Stimulated activated naive CD8-positive, alpha-beta T cell treated with anti-CD3 and anti-CD28 coated beads, Interleukin-15, amount 100 ng/mL, for 72 hours (primary cell): ENCODE results near the gene DYRK1B.
A peak's percentile ranks its signal among the peaks of the same experiment; 100 is the strongest.

Experiments used
- ATAC-seq: fragments of 150-1000 bp; cut with Tn5 transposase; 2 replicates; pipeline ENCODE4 v1.10.0; 2021; ENCODE audit warnings: mild to moderate bottlenecking, moderate library complexity
- DNase-seq, 2 donors: peaks; one replicate each; pipeline ENCODE4 v3.0.0; 2021 to 2022
- H3K27ac Mint-ChIP-seq, 2 donors: one replicate each; pipeline ENCODE4 v1.8.0; 2022; ENCODE audit warnings: mild to moderate bottlenecking in 2 of 2, mixed read lengths in 2 of 2, moderate library complexity in 2 of 2
- H3K27me3 Mint-ChIP-seq: one replicate; pipeline ENCODE4 v1.8.0; 2022; ENCODE audit warnings: mixed read lengths
- H3K4me1 Mint-ChIP-seq: one replicate; pipeline ENCODE4 v1.8.0; 2022; ENCODE audit warnings: mild to moderate bottlenecking, mixed read lengths
- H3K4me3 Mint-ChIP-seq, 2 donors: one replicate each; pipeline ENCODE4 v1.8.0; 2022; ENCODE audit warnings: mild to moderate bottlenecking in 2 of 2, mixed read lengths in 2 of 2, moderate library complexity in 1 of 2
- H3K9me3 Mint-ChIP-seq, 2 donors: one replicate each; pipeline ENCODE4 v1.8.0; 2022; ENCODE audit warnings: mixed read lengths in 2 of 2

DYRK1B gene

DNA sequence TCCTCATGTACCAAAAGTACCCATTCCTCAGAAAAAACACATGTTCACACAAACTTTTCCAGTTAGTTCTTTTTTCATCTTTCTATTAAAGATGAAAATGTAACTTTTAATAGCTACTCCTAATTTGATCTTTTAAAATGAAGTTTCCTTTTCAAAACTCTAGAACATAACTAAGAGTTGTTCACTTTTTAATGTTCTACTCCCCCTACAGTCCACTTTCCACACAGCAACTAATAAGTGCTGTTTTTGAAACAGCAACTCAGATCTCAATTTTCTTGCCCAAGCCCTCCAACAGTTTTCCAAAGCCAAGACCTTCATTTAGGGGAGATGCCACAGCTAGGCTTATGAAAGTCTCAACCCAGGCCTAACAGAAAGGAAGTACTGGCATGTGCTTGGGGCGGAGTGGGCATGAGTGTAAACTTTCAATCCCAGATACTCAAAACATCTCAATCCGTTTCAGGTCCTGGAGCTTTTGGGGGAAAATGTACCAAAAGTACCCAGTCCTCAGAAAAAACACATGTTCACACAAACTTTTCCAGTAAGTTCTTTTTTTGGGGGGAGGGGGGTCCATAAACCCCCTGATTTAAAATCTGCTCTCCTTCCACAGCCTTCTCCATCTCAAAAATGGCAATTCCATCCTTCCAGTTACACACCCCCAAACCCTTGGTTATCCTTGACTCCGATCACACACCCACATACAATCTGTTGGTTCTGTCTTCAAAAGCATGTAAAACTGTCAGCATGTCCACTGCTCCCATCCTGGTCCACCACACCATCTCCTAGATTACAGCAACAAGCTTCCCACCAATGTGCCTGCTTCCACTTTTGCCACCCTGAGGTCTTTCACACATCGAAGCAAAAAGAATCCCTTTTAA, 10.2 kb upstream of the DYRK1B start:
- Mint-ChIP-seq H3K27ac (peak overlapping the region; percentile 19 to 98), H3K27me3 (no peaks in the 10 kb centered on the region), H3K4me3 (peak overlapping the region; percentile 96 to 97), H3K4me1 (peaks cover 56% of the 10 kb centered on the region), H3K9me3 (no peaks in the 10 kb centered on the region)
- ATAC-seq (no peak), DNase-seq (peak in 1 of 2 donors; percentile 17)

- DNase-seq, result no peak
- Mint-ChIP-seq H3K27ac (peak overlapping the region; percentile 69 to 90), H3K9me3 (no peaks in the 10 kb centered on the region), H3K4me1 (peaks cover 58% of the 10 kb centered on the region), H3K4me3 (peak overlapping the region; percentile 38 to 69), H3K27me3 (no peaks in the 10 kb centered on the region)
- no peak for ATAC-seq
Observed at GRCh38 chr19:39842693-39843435, 8.9 kb upstream of the DYRK1B start.

- Mint-ChIP-seq H3K27ac (peak overlapping the region; percentile 27 to 74), H3K4me3 (no peak overlapping the region), H3K27me3 (no peaks in the 10 kb centered on the region), H3K4me1 (peaks cover 51% of the 10 kb centered on the region), H3K9me3 (no peaks in the 10 kb centered on the region)
- ATAC-seq (no peak), DNase-seq (no peak)
Observed at GRCh38 chr19:39841041-39841440, 7.1 kb upstream of the DYRK1B start.

GRCh38 chr19:39840492-39840891, 6.5 kb upstream of the DYRK1B start:
- no peak overlapping the region for H3K4me3 Mint-ChIP-seq
- no peaks in the 10 kb centered on the region for H3K27me3 Mint-ChIP-seq
- DNase-seq, result no peak
- ATAC-seq, result no peak
- peak overlapping the region in 1 of 2 donors; percentile 77 for H3K27ac Mint-ChIP-seq
- peaks cover 51% of the 10 kb centered on the region for H3K4me1 Mint-ChIP-seq
- no peaks in the 10 kb centered on the region for H3K9me3 Mint-ChIP-seq

- Mint-ChIP-seq H3K27me3 (no peaks in the 10 kb centered on the region), H3K27ac (peak overlapping the region in 1 of 2 donors; percentile 77), H3K9me3 (no peaks in the 10 kb centered on the region), H3K4me1 (peaks cover 47% of the 10 kb centered on the region), H3K4me3 (no peak overlapping the region)
- DNase-seq (no peak), ATAC-seq (no peak)
Observed at GRCh38 chr19:39839678-39840327, 5.8 kb upstream of the DYRK1B start.

- Mint-ChIP-seq H3K27ac (peak overlapping the region; percentile 63 to 88), H3K9me3 (no peaks in the 10 kb centered on the region), H3K27me3 (no peaks in the 10 kb centered on the region), H3K4me3 (no peak overlapping the region), H3K4me1 (peaks cover 44% of the 10 kb centered on the region)
- DNase-seq (no peak), ATAC-seq (no peak)
Observed at GRCh38 chr19:39838569-39838968, 4.6 kb upstream of the DYRK1B start.

DNA sequence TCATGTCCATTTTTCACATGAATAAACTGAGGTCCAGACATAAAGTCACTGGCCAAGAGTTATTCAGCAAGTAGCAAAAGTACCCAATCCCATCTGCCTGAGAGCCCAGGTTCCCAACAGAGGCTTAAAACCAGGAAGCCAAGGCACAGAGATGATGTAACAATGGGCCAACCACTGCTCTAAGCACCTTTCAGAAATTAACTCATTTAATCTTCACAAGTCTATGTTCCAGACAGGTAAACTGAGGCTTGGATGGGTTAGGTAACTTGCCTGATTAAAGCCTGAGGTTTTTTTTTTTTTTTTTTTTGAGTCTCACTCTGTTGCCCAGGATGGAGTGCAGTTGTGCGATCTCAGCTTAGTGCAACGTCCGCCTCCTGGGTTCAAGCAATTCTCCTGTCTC, 4.0 kb upstream of the DYRK1B start:
- ATAC-seq, result no peak
- peak overlapping the region; percentile 48 to 93 for H3K27ac Mint-ChIP-seq
- no peak for DNase-seq
- H3K9me3 Mint-ChIP-seq, result no peaks in the 10 kb centered on the region
- no peak overlapping the region for H3K4me3 Mint-ChIP-seq
- no peaks in the 10 kb centered on the region for H3K27me3 Mint-ChIP-seq
- H3K4me1 Mint-ChIP-seq, result peaks cover 42% of the 10 kb centered on the region

- H3K27me3 Mint-ChIP-seq, result no peaks in the 10 kb centered on the region
Observed at GRCh38 chr19:39834287-39834841, 402 bp upstream of the DYRK1B start.

DNA sequence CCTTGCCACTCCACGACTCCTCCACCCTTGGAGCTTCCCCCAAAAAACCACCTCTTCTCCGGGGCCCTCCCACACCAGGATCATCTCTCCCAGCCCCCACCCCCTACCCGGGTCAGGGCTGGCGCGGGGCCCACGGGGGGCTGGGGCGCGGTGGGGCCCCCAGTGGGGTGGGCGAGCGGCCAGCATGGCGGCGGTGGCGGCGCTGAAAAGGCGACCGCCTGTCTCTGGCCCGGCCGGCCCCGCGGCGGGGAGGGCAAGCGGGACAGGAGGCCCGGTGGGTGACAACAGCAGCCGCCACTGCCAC, 850 bp downstream of the DYRK1B start:
- peak overlapping the region; percentile 71 to 88 for H3K4me3 Mint-ChIP-seq
- DNase-seq (no peak), ATAC-seq (no peak)
- no peaks in the 10 kb centered on the region for H3K27me3 Mint-ChIP-seq
- peak overlapping the region in 1 of 2 donors; percentile 86 for H3K27ac Mint-ChIP-seq
- H3K9me3 Mint-ChIP-seq, result no peaks in the 10 kb centered on the region
- peaks cover 57% of the 10 kb centered on the region for H3K4me1 Mint-ChIP-seq

More at GRCh38 chr19:39834287-39834841, 402 bp upstream of the DYRK1B start:
- peaks cover 48% of the 10 kb centered on the region for H3K4me1 Mint-ChIP-seq
- no peak for DNase-seq
- no peaks in the 10 kb centered on the region for H3K9me3 Mint-ChIP-seq
- H3K27ac Mint-ChIP-seq, result peak overlapping the region; percentile 19 to 85
- peak overlapping the region; percentile 71 to 88 for H3K4me3 Mint-ChIP-seq
- ATAC-seq, result no peak

- ATAC-seq, result no peak
- DNase-seq, result no peak
- Mint-ChIP-seq H3K4me1 (peaks cover 53% of the 10 kb centered on the region), H3K9me3 (no peaks in the 10 kb centered on the region), H3K27ac (peak overlapping the region; percentile 14 to 86), H3K4me3 (peak overlapping the region; percentile 44 to 72), H3K27me3 (no peaks in the 10 kb centered on the region)
Observed at GRCh38 chr19:39832341-39833083, 1.4 kb downstream of the DYRK1B start.

DNA sequence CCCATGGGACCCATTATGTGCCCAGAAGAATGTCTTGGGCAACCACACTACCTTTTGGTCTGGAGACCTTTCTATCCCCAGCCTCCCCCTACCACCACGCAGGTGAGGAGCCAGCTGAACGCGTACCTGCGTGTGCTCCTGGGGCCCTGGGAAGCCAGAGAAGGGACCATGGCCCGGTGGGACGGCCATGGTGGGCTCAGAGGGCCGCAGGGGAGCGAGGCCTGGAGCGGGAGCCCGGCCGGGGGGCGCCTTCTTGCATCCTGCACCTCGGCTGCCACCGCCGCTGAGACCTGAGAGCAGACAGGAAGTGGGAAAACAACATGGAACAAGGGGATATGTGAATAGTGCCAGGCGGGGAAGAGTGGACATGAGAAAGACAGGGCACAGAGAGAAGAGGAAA, 2.3 kb downstream of the DYRK1B start:
- Mint-ChIP-seq H3K9me3 (no peaks in the 10 kb centered on the region), H3K27me3 (no peaks in the 10 kb centered on the region), H3K4me1 (peaks cover 51% of the 10 kb centered on the region), H3K4me3 (peak overlapping the region; percentile 44 to 72), H3K27ac (peak overlapping the region; percentile 14 to 73)
- DNase-seq (no peak), ATAC-seq (no peak)

DNA sequence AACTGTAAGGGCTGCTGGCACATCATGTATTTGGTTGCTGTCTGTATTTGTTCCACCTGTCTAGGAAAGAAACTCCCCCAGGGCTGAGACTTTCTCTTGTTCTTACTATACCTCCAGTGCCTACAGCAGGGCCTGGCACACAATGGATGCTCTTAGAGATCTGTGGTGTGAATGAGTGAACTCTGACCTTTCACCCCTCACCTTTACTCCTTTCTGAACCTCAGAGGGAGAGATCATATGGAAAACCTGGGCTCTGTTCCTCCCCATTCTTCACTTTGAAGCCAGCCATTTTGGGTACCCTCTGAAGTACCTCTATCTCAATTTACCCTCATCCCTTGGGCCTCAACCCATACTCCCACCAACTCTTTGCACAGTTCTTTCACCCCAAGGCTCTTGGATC, 3.1 kb downstream of the DYRK1B start:
- no peaks in the 10 kb centered on the region for H3K9me3 Mint-ChIP-seq
- DNase-seq (no peak), ATAC-seq (no peak)
- no peak overlapping the region for H3K4me3 Mint-ChIP-seq
- peak overlapping the region in 1 of 2 donors; percentile 72 for H3K27ac Mint-ChIP-seq
- no peaks in the 10 kb centered on the region for H3K27me3 Mint-ChIP-seq
- peaks cover 51% of the 10 kb centered on the region for H3K4me1 Mint-ChIP-seq

- DNase-seq, result no peak
- no peak for ATAC-seq
- no peak overlapping the region for H3K4me3 Mint-ChIP-seq
- no peaks in the 10 kb centered on the region for H3K9me3 Mint-ChIP-seq
- H3K27me3 Mint-ChIP-seq, result no peaks in the 10 kb centered on the region
- H3K4me1 Mint-ChIP-seq, result peaks cover 51% of the 10 kb centered on the region
- H3K27ac Mint-ChIP-seq, result no peak overlapping the region
Observed at GRCh38 chr19:39830406-39830805, 3.6 kb downstream of the DYRK1B start.

DNA sequence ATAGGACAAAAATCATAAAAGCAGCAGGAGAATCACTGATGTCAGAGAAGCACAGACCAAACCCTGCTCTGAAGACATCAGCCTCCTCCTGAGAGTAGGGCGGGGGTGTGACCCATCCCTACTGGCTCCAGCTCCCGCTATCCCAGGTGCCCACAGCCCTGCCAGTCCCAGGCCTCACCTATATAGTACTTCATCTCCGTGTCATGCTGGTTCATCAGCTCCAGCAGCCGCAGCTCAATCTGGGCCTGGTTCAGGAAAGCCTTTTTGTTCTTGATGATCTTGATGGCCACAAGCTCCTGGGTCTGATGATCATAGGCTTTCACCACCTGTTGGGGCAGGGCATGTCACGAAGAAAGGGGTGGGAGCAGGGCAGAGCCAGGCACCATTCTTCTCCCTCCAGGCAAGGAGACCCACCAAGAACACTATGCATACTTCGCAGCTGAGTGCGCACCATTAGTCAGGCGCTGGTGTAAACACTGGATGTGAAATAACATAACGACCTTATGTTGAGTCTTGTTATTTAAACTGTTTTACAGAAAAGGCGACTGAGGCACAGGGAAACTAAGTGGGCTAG, 4.2 kb downstream of the DYRK1B start:
- ATAC-seq, result no peak
- Mint-ChIP-seq H3K4me3 (no peak overlapping the region), H3K4me1 (peaks cover 51% of the 10 kb centered on the region)

DNA sequence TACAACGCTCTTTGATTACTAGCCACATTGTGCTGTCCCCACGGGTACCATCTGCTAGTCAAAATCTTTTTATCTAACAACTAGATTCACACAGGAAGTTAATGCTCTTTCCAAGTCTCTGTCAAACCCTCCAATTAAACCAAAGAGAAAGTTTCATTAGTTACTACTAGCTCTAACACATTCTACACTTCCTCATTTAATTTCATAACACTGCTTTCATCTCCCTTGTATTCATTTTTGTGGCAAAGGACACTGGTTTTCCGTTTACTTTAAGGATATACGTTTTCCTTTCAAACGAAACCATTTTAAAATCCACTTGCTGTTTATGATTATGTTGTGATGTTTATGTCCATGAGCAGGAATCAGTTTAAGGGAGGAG, 5.3 kb downstream of the DYRK1B start:
- DNase-seq (no peak), ATAC-seq (no peak)
- Mint-ChIP-seq H3K27ac (peak overlapping the region in 1 of 2 donors; percentile 10), H3K9me3 (no peaks in the 10 kb centered on the region), H3K4me3 (no peak overlapping the region), H3K4me1 (peaks cover 42% of the 10 kb centered on the region), H3K27me3 (no peaks in the 10 kb centered on the region)

More for the DNA sequence above, 4.2 kb downstream of the DYRK1B start:
- DNase-seq, result no peak
- H3K27me3 Mint-ChIP-seq, result no peaks in the 10 kb centered on the region
- no peaks in the 10 kb centered on the region for H3K9me3 Mint-ChIP-seq
- H3K27ac Mint-ChIP-seq, result no peak overlapping the region
